Measurements from ENCODE around the gene BCO2.

DNA sequence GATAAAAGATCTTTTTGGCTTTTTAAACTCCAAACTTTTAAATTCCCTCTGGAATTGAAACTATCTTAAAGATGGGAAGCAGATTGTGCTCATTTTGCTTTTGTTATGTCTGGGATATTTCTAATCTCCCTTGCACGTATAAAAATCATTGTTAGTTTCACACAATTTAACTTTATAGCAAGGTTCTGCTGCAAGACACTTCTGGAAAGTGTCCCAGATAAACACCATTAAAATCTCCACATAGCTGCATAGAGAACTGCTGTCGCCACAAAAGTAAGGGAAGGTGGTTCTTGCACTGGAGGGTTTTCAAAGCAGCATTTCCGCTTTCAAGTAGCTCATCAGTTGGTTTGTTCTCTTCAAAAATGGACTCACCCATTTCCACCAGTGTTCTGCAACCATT is 62.7 kb downstream of the BCO2 start:
- TF ChIP-seq, protein P1, sequence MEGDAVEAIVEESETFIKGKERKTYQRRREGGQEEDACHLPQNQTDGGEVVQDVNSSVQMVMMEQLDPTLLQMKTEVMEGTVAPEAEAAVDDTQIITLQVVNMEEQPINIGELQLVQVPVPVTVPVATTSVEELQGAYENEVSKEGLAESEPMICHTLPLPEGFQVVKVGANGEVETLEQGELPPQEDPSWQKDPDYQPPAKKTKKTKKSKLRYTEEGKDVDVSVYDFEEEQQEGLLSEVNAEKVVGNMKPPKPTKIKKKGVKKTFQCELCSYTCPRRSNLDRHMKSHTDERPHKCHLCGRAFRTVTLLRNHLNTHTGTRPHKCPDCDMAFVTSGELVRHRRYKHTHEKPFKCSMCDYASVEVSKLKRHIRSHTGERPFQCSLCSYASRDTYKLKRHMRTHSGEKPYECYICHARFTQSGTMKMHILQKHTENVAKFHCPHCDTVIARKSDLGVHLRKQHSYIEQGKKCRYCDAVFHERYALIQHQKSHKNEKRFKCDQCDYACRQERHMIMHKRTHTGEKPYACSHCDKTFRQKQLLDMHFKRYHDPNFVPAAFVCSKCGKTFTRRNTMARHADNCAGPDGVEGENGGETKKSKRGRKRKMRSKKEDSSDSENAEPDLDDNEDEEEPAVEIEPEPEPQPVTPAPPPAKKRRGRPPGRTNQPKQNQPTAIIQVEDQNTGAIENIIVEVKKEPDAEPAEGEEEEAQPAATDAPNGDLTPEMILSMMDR (IDR thresholded peaks at IDR 0.05) = no peak
- TF ChIP-seq POLR2A (IDR thresholded peaks at IDR 0.05) (no peak), POLR2AphosphoS5 (IDR thresholded peaks at IDR 0.05) (no peak)

All from breast epithelium (tissue), 3 donors.